Stomach (tissue), 9 donors: ENCODE measurements around the gene LRTM2. TPM values are rescaled to one million over a fixed set of nuclear protein-coding genes. Genes with fewer than 3 reads are reported as not detected.

ENCODE experiments used
- DNase-seq, 2 donors: peaks; one replicate each; pipeline versions ENCODE4 v3.0.0 to v3.0.0-alpha.2; 2013 to 2019
- H3K27ac ChIP-seq, 5 donors: fragments of 200-600 bp in 4 of 5; sonication (generic) in 4 of 5; one replicate each; pipeline ENCODE4 v1.5.1; 2013 to 2019; ENCODE audit warnings: mild to moderate bottlenecking in 1 of 5, moderate library complexity in 1 of 5
- H3K27me3 ChIP-seq, 3 donors: fragments of 200-600 bp; sonication (generic); one replicate each; pipeline ENCODE4 v1.5.1; 2017 to 2019; ENCODE audit warnings: mixed run types in 1 of 3
- H3K36me3 ChIP-seq, 4 donors: fragments of 200-600 bp; sonication (generic); 1 replicate in 3 of 4; 2 replicates in 1 of 4; pipeline ENCODE4 v1.5.1; 2016 to 2019
- H3K4me1 ChIP-seq, 4 donors: fragments of 200-600 bp; sonication (generic); one replicate each; pipeline ENCODE4 v1.5.1; 2016 to 2019
- H3K4me3 ChIP-seq, 4 donors: fragments of 200-600 bp; sonication (generic) in 3 of 4; one replicate each; pipeline ENCODE4 v1.5.1; 2016 to 2019; ENCODE audit warnings: mild to moderate bottlenecking in 1 of 4
- H3K9me3 ChIP-seq, 4 donors: fragments of 200-600 bp; sonication (generic); one replicate each; pipeline ENCODE4 v1.5.1; 2016 to 2019
- EP300 ChIP-seq: sonication (generic); formaldehyde crosslinking; IDR thresholded peaks from one replicate; pipeline ENCODE4 v1.6.1; 2017; ENCODE audit warnings: antibody characterized with exemption
- POLR2A ChIP-seq, 4 donors: fragments of 450-650 bp; IDR thresholded peaks; one replicate each; pipeline ENCODE4 v1.6.1; 2016; ENCODE audit warnings: antibody characterized with exemption in 4 of 4, control low read depth in 2 of 4, mild to moderate bottlenecking in 1 of 4, moderate library complexity in 1 of 4
- POLR2AphosphoS5 ChIP-seq, 3 donors: sonication (generic); formaldehyde crosslinking; IDR thresholded peaks; one replicate each; pipeline ENCODE4 v1.6.1; 2016; ENCODE audit warnings: antibody characterized with exemption in 3 of 3
- WGBS, 5 donors: extraction: QIAGEN DNeasy Blood & Tissue Kit in 3 of 5; methylation state at CpG; one replicate each; pipeline versions ENCODE4 v1.1.5 to v1.1.7; 2013 to 2018; 5-methylcytosine and 5-hydroxymethylcytosine counted together
- intact Hi-C: fragments of 100-400 bp; cut with DNase I; formaldehyde crosslinking; loops from one replicate; pipeline ENCODE4 v1.15.1; 2023; ENCODE audit warnings: low total_unique reads
- polyA plus RNA-seq, 3 donors: library from polyadenylated mRNA; stranded (reverse); fragments of 200-250 nt; gene quantifications; one replicate each; pipeline ENCODE4 v1.2.3, GENCODE V29; 2013
- total RNA-seq, 5 donors: library from RNA; depleted of rRNA; stranded (reverse); fragments of >200 nt; gene quantifications; one replicate each; pipeline versions ENCODE4 v1.1.0 to v1.2.3, GENCODE V29; 2014 to 2016
- TF ChIP-seq, protein P1 (sequence below), 7 experiments: fragments of 450-650 bp in 4 of 7; fragments of 200-600 bp in 3 of 7; sonication (generic) in 3 of 7; IDR thresholded peaks; one replicate each; pipeline ENCODE4 v1.5.1; 2016 to 2019; ENCODE audit warnings: antibody characterized with exemption in 7 of 7, control low read depth in 2 of 7, mild to moderate bottlenecking in 1 of 7
- donor health status: healthy with polysubstance abuse.
- donor health status: Bipolar disorder and iron deficiency.
- donor health status: healthy.

The LRTM2 gene
- total and polyA plus RNA-seq, 8 donors: 0.03 TPM; not detected in 7

DNA sequence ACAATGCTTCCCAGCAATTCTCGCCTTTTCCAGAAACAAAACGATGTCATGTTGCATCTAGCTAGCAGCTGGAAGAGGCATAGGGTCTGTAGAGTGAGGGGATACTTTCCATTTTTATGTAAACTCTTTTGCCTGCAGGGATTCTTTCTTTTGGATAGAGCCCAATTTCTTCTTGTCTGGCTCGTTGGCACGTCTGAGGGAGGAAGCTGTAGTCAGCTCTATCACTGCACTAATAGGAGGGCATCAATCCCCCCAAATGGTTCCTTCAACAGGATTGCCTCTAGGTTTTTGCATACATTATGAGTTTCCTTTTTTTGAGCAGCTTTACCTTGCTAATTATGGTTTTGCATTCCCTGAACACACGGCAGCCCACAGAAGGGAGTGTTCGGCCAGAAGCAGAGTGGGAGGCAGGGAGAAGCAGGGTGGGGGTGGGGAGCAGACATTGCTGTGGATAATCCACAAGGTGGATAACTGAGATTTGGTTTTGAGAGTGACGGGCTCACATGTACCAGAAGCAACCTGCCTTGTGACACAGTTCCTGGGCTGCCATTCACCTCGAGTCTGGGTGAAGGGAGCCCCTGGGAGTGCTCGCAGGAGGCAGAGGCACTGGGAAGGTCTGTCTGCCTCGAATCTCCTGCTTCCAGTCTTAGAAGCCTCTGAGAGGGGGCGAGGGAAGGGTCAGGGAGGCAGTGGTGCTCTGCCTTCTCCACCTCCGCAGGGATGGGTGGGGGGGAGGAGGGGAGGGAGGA is 24.5 kb downstream of the LRTM2 start:
- TF ChIP-seq, protein P1, sequence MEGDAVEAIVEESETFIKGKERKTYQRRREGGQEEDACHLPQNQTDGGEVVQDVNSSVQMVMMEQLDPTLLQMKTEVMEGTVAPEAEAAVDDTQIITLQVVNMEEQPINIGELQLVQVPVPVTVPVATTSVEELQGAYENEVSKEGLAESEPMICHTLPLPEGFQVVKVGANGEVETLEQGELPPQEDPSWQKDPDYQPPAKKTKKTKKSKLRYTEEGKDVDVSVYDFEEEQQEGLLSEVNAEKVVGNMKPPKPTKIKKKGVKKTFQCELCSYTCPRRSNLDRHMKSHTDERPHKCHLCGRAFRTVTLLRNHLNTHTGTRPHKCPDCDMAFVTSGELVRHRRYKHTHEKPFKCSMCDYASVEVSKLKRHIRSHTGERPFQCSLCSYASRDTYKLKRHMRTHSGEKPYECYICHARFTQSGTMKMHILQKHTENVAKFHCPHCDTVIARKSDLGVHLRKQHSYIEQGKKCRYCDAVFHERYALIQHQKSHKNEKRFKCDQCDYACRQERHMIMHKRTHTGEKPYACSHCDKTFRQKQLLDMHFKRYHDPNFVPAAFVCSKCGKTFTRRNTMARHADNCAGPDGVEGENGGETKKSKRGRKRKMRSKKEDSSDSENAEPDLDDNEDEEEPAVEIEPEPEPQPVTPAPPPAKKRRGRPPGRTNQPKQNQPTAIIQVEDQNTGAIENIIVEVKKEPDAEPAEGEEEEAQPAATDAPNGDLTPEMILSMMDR (IDR thresholded peaks at IDR 0.05): no peak
- TF ChIP-seq POLR2A (IDR thresholded peaks at IDR 0.05) (no peak), POLR2AphosphoS5 (IDR thresholded peaks at IDR 0.05) (no peak), EP300 (no peak)
- WGBS, 5 donors: 39 to 54% (median 49%) methylated on average over 9 to 12 of the region's 12 CpGs
- Histone ChIP-seq H3K9me3 (no peaks in the 10 kb centered on the region), H3K27ac (no peak overlapping the region), H3K4me1 (no peaks in the 10 kb centered on the region), H3K36me3 (no peaks in the 10 kb centered on the region), H3K4me3 (no peak overlapping the region), H3K27me3 (peaks cover 0 to 41% (median 21%) of the 10 kb centered on the region in 3 donors)
- intact Hi-C loops: no loop called here
- DNase-seq: no peak

DNA sequence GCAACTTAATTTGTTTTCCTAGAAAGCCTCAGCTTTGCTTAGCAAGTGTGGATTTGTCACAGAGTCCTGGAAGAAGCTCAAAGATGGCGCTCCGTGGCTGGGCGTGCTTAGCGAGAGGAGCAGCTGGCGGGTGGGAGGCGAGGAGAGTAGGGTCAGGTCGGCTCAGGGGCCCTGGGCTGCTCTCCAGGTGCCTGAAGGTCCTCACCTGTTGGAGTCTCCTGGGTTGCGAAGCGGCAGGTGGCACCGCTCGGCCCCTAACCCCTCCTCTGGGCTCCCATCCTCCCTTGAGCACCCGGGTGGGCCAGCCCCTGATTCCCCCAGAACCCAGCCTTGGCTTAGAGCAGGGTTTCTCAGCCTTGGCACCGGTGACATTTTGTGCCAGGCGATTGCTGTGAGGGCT is 25.1 kb downstream of the LRTM2 start:
- TF ChIP-seq, protein P1 (IDR thresholded peaks at IDR 0.05): no peak
- WGBS, 5 donors: 60 to 85% (median 83%) methylated on average over 3 to 14 of the region's 14 CpGs
- no peak overlapping the region for H3K27ac ChIP-seq
- H3K4me3 ChIP-seq: no peak overlapping the region
- no peaks in the 10 kb centered on the region for H3K4me1 ChIP-seq
- no peaks in the 10 kb centered on the region for H3K36me3 ChIP-seq
- intact Hi-C loops: no loop called here
- no peaks in the 10 kb centered on the region for H3K9me3 ChIP-seq
- H3K27me3 ChIP-seq: peaks cover 0 to 41% (median 21%) of the 10 kb centered on the region in 3 donors
- DNase-seq: no peak

DNA sequence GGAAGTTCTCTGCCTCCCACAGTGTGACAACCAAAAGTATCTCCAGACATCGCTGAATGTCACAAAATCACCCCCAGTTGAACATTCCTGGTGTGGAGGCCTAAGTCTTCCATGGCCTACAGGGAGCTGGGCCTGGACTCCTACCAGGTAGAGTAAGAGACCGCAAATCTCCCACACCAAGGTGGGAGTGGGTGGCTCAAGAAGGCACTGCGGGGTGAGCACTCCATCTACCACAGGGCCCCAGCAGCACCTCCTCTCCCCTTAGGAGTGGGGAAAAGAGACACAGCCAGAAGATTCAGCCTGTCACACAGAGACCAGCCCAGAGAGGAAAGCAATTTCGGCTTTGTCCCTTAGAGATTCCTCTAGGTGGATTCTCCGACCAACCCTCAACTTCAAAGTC is 25.5 kb downstream of the LRTM2 start:
- Histone ChIP-seq H3K27ac (no peak overlapping the region), H3K9me3 (no peaks in the 10 kb centered on the region), H3K4me3 (no peak overlapping the region), H3K4me1 (no peaks in the 10 kb centered on the region), H3K36me3 (no peaks in the 10 kb centered on the region), H3K27me3 (peaks cover 0 to 36% (median 21%) of the 10 kb centered on the region in 3 donors)
- DNase-seq: no peak
- WGBS, 5 donors: 92 to 96% (median 94%) methylated on average over 2 to 5 of the region's 5 CpGs
- TF ChIP-seq EP300 (no peak), POLR2A (IDR thresholded peaks at IDR 0.05) (no peak), POLR2AphosphoS5 (IDR thresholded peaks at IDR 0.05) (no peak)
- TF ChIP-seq, protein P1 (IDR thresholded peaks at IDR 0.05): no peak
- intact Hi-C loops: no loop called here

DNA sequence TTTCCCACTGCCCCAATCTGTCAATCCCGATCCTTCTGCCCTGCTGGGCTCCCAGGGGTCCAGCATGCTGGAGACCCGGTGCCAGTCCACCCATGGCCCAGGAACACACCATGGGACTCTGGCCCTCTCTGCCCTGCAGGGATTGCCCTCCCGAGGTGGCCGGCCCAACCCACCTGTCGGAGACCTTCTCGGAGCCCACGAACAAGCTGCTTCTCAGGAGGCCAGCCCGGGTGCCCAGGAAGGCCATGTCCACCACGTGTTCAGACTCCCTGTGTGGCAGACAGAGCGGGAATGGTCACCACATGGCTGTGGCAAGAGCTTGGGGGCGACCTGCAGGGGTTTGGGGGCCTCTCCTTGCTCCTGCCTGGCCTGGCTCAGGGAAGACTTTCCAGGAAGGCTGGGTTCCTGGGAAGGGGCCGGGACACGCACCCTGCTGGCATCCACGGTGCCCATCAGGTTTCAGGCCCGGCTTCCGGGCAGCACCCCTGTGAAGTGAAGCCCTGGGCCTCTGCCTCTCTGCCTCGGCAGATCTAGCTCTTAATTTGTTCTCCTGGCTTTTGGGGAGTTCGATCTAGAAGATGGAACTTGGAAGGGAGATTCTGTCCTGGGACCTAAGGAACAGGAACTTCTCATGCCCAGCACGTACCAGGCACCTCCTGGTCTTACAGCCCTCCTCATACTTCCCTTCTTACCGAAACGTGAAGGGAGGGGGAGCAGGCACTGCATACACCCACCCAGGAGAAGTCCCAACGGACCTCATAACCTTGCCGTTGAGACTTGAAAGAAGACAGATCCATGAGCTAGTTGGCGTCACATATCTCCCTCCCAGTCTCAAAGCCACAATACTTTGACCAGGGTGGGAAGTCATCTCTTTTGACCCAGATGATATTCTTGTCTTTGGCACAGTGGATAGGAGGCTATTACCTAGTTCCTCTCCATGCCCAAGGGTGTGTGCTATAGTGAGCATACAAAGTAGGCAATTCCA is 26.3 kb downstream of the LRTM2 start:
- Histone ChIP-seq H3K36me3 (no peaks in the 10 kb centered on the region), H3K9me3 (no peaks in the 10 kb centered on the region), H3K4me1 (no peaks in the 10 kb centered on the region), H3K27ac (no peak overlapping the region), H3K27me3 (peaks cover 0 to 33% (median 21%) of the 10 kb centered on the region in 3 donors), H3K4me3 (no peak overlapping the region)
- DNase-seq: no peak
- intact Hi-C loops: no loop called here
- TF ChIP-seq POLR2A (IDR thresholded peaks at IDR 0.05) (no peak), POLR2AphosphoS5 (IDR thresholded peaks at IDR 0.05) (no peak), EP300 (no peak)
- TF ChIP-seq, protein P1 (IDR thresholded peaks at IDR 0.05): no peak
- WGBS, 5 donors: 80 to 87% (median 85%) methylated on average over 17 to 24 of the region's 24 CpGs
